ENCODE results near the gene DPP4. TPM values are rescaled to one million over a fixed set of nuclear protein-coding genes. Genes with fewer than 3 reads are reported as not detected.
"Not testable (repeated sequence)": the region's sequence is repeated elsewhere in the genome, so short reads cannot be mapped to it uniquely, and the experiment has no call there.

DPP4 gene
- polyA plus RNA-seq, 1 donor: 145 TPM

DNA sequence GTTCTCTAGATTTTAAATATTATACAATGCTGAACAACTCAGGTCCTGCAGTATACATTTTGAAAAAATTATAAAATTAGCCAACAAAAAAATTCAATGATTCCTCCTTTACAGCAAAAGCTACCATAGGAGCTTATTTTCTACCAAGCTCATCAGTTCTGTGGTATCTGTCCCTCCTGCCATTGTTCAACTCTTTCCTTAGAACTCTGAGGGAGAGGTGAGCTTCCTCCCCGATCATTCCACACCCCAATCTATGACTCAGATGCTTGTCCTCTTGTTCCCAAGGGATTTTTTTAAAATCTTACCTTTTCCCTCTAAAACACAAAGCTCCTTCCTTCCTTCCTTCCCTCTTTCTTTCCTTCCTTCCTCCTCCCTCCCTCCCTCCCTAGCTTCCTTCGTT lies 13.5 kb downstream of the DPP4 start:
- peaks cover 16% of the 10 kb centered on the region for H3K36me3 ChIP-seq (ENCODE audit: control insufficient read depth, insufficient read depth, low read length)
- no peak overlapping the region for H3K4me3 ChIP-seq (ENCODE audit: low read length)
- peaks cover 23% of the 10 kb centered on the region for H3K4me1 ChIP-seq (ENCODE audit: control insufficient read depth, insufficient read depth, low read length)
- no peak for DNase-seq
- H3K9me3 ChIP-seq (ENCODE audit: control insufficient read depth, low read depth, low read length): peaks cover 11% of the 10 kb centered on the region
- 83% methylated on average over 1 of the region's 2 CpGs for WGBS (ENCODE audit: insufficient coverage, low lambda C conversion rate)
- no peaks in the 10 kb centered on the region for H3K27me3 ChIP-seq (ENCODE audit: control insufficient read depth, insufficient read depth, low read length)
- no peak overlapping the region for H3K27ac ChIP-seq (ENCODE audit: low read length)

DNA sequence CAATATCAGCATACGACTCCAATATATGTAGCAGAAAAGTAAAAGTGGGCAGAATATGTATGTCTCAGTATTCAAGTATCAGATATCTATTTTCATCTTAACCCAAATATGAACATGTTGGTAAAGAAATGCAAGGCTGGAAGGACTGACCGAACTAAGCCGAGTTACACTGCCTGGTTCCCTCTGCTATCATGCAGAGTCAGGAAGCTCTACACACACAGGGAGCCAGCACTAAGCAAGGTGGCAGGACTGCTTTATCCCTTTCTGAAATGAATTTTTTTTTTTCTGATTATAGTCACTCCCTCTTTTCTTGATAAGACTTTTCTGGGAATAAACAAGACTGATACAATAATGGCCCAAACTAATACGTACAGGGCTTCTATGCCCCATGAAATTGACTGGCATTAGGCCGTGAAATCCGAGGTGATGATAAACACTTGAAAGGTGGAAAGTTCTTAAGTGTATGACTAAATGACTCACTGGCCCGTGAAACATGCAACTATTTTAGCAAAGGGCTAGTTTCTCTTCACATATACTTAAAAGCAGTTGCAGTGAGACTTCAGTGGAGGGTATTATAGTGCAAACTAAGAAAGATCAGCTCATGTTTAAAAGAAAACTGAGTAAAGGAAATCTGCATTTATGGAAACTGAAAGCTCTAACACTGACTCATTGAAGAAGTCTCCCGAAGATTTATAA lies 14.9 kb downstream of the DPP4 start:
- Histone ChIP-seq H3K9me3 (ENCODE audit: control insufficient read depth, low read depth, low read length) (peaks cover 11% of the 10 kb centered on the region), H3K4me1 (ENCODE audit: control insufficient read depth, insufficient read depth, low read length) (peaks cover 9% of the 10 kb centered on the region), H3K36me3 (ENCODE audit: control insufficient read depth, insufficient read depth, low read length) (peaks cover 18% of the 10 kb centered on the region), H3K27me3 (ENCODE audit: control insufficient read depth, insufficient read depth, low read length) (no peaks in the 10 kb centered on the region), H3K27ac (ENCODE audit: low read length) (no peak overlapping the region), H3K4me3 (ENCODE audit: low read length) (no peak overlapping the region)
- WGBS (ENCODE audit: insufficient coverage, low lambda C conversion rate): no CpG with 5 or more reads among the region's 8 CpGs
- DNase-seq: no peak

DNA sequence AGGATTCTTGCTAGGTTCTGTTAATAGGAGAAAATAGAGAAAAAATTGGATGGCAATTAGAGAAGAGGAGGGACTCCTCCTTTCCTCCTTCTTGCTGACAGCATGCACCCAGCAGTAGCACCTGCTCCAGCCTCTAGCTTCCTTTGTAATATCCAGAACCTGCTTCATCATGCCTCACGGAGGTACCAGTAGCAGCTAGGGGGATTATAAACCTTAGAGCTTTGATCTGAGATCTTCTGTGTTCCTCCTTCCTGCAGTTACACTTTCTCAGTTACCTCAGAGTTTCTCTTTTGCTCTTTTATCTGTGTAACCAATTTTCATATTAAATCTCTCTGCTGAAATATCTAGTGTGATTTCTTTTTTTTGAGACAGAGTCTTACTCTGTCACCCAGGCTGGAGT lies 16.6 kb downstream of the DPP4 start:
- peaks cover 11% of the 10 kb centered on the region for H3K9me3 ChIP-seq (ENCODE audit: control insufficient read depth, low read depth, low read length)
- WGBS (ENCODE audit: insufficient coverage, low lambda C conversion rate): 83% methylated on average over 1 of the region's 1 CpG
- peak overlapping the region; percentile 59 for H3K27ac ChIP-seq (ENCODE audit: low read length)

DNA sequence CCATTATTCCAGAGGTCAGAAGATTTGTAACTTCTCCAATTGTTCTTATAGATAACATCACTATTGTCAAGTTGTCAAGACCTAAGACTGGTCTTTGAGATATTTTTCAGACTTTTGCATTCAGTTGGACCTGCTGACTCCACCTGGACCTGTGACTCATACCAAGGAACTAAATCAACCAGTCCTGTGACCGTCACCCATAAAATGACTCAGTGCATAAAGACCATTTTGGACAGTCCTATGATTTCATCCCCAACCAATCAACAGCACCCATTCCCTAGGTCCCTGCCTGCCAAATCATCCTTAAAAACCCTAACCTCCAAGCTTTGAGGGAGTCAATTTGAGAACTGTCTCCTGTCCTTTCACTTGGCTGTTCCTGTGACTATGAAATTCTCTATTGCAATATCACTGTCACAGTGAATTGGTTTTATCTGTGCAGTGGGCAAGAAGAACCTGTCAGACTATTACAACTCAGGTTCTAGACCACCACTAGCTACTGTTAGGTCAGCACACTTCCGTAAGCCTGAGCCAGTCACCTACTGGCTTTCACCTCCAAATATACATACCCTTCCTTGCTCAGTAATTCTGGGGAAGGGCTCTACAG lies 17.1 kb downstream of the DPP4 start:
- Histone ChIP-seq H3K27ac (ENCODE audit: low read length) (peak overlapping the region; percentile 59), H3K4me3 (ENCODE audit: low read length) (no peak overlapping the region), H3K9me3 (ENCODE audit: control insufficient read depth, low read depth, low read length) (peaks cover 11% of the 10 kb centered on the region), H3K36me3 (ENCODE audit: control insufficient read depth, insufficient read depth, low read length) (peaks cover 19% of the 10 kb centered on the region), H3K27me3 (ENCODE audit: control insufficient read depth, insufficient read depth, low read length) (no peaks in the 10 kb centered on the region), H3K4me1 (ENCODE audit: control insufficient read depth, insufficient read depth, low read length) (no peaks in the 10 kb centered on the region)
- no CpG with 5 or more reads among the region's 2 CpGs for WGBS (ENCODE audit: insufficient coverage, low lambda C conversion rate)
- no peak for DNase-seq

More for the DNA sequence above, 16.6 kb downstream of the DPP4 start:
- DNase-seq: no peak
- Histone ChIP-seq H3K4me3 (ENCODE audit: low read length) (no peak overlapping the region), H3K4me1 (ENCODE audit: control insufficient read depth, insufficient read depth, low read length) (no peaks in the 10 kb centered on the region), H3K36me3 (ENCODE audit: control insufficient read depth, insufficient read depth, low read length) (peaks cover 19% of the 10 kb centered on the region), H3K27me3 (ENCODE audit: control insufficient read depth, insufficient read depth, low read length) (no peaks in the 10 kb centered on the region)

DNA sequence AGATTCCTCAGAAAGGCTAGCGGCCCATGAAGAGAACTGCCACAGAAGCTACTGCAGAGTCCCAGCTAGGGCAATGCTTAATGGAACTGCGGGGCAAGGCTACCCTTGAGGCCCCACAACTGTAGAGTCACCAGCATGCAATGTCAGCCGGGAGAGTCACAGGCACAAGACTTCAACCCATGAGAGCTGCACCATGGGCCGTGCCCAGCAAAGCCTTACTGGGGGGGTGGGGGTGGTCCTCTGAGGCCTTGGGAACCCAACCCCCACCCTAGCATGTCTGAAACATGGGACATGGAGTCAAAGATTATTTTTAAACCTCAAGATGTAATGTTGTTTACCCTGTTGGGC lies 20.2 kb downstream of the DPP4 start:
- Histone ChIP-seq H3K27me3 (ENCODE audit: control insufficient read depth, insufficient read depth, low read length) (no peaks in the 10 kb centered on the region), H3K27ac (ENCODE audit: low read length) (no peak overlapping the region), H3K4me3 (ENCODE audit: low read length) (no peak overlapping the region), H3K9me3 (ENCODE audit: control insufficient read depth, low read depth, low read length) (peaks cover 11% of the 10 kb centered on the region), H3K36me3 (ENCODE audit: control insufficient read depth, insufficient read depth, low read length) (peaks cover 19% of the 10 kb centered on the region), H3K4me1 (ENCODE audit: control insufficient read depth, insufficient read depth, low read length) (peaks cover 5% of the 10 kb centered on the region)
- no peak for DNase-seq
- no CpG with 5 or more reads among the region's 4 CpGs for WGBS (ENCODE audit: insufficient coverage, low lambda C conversion rate)

GRCh38 chr2:162053066-162053807 lies 20.8 kb downstream of the DPP4 start:
- Histone ChIP-seq H3K4me3 (ENCODE audit: low read length) (no peak overlapping the region), H3K27me3 (ENCODE audit: control insufficient read depth, insufficient read depth, low read length) (no peaks in the 10 kb centered on the region), H3K36me3 (ENCODE audit: control insufficient read depth, insufficient read depth, low read length) (peaks cover 18% of the 10 kb centered on the region), H3K4me1 (ENCODE audit: control insufficient read depth, insufficient read depth, low read length) (peaks cover 5% of the 10 kb centered on the region), H3K9me3 (ENCODE audit: control insufficient read depth, low read depth, low read length) (peaks cover 11% of the 10 kb centered on the region), H3K27ac (ENCODE audit: low read length) (no peak overlapping the region)
- no peak for DNase-seq
- WGBS (ENCODE audit: insufficient coverage, low lambda C conversion rate): 100% methylated on average over 2 of the region's 6 CpGs

DNA sequence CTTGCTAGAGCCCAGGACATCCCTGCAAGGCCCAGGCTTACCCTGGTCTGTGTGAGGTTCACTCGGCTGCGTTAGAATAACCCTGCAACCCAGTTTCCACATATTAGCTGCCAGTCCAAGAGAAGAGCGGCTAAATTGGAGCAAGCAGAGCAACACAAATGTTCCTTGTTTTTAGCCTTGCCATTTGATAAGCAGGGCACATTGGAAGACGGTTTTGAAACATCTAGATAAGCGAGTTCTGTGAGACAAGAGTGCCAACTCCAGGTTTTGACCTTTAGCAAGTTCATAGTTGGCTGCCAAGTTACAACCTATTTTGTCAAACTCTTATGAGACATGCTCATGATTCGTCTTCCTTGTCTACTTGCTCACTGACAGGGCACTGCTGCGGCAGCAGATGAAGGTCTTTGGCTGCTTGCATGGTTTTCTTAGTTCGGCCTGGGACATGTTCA lies 23.5 kb downstream of the DPP4 start:
- Histone ChIP-seq H3K27ac (ENCODE audit: low read length) (no peak overlapping the region), H3K36me3 (ENCODE audit: control insufficient read depth, insufficient read depth, low read length) (peaks cover 16% of the 10 kb centered on the region), H3K4me1 (ENCODE audit: control insufficient read depth, insufficient read depth, low read length) (peaks cover 5% of the 10 kb centered on the region), H3K27me3 (ENCODE audit: control insufficient read depth, insufficient read depth, low read length) (no peaks in the 10 kb centered on the region), H3K4me3 (ENCODE audit: low read length) (no peak overlapping the region), H3K9me3 (ENCODE audit: control insufficient read depth, low read depth, low read length) (no peaks in the 10 kb centered on the region)
- 43% methylated on average over 2 of the region's 8 CpGs for WGBS (ENCODE audit: insufficient coverage, low lambda C conversion rate)
- no peak for DNase-seq

DNA sequence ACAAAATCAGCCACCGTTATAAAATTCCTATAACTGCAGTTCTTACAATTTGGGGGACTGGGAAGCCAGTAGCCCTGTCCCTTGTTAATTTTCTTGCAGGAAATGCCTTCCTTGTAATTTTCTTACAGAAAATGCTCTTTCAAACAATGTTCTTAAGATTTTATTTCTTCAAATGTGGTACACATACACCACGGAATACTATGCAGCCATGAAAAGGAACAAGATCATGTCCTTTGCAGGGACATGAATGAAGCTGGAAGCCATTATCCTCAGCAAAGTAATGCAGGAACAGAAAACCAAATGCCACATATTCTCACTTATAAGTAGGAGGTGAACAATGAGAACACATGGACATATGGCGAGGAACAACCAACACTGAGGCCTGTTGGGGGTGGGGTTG lies 24.9 kb downstream of the DPP4 start:
- not testable (repeated sequence) for H3K9me3 ChIP-seq (ENCODE audit: control insufficient read depth, low read depth, low read length); H3K4me3 ChIP-seq (ENCODE audit: low read length); H3K27ac ChIP-seq (ENCODE audit: low read length); H3K4me1 ChIP-seq (ENCODE audit: control insufficient read depth, insufficient read depth, low read length); H3K27me3 ChIP-seq (ENCODE audit: control insufficient read depth, insufficient read depth, low read length); DNase-seq
- peaks cover 24% of the 10 kb centered on the region for H3K36me3 ChIP-seq (ENCODE audit: control insufficient read depth, insufficient read depth, low read length)
- 100% methylated on average over 1 of the region's 3 CpGs for WGBS (ENCODE audit: insufficient coverage, low lambda C conversion rate)

DNA sequence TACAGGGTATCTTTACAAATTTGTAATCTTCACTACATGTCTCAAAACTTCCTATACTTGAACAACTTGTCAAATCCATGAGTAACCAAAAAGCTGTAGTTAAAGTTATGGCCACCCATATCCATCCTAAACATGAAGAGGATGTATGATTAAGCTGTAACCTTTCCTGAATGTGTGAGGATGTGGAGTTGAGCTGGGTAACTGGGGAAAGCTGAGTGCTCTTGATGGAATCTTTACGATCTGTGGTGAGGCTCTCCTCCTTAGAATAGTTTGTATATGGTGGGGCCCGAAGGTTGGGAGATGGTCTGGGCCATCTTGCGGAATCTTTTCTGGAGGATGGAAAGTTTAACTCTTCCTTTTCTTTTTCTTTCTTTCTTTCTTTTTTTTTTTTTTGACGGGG lies 29.4 kb downstream of the DPP4 start:
- Histone ChIP-seq H3K27me3 (ENCODE audit: control insufficient read depth, insufficient read depth, low read length) (no peaks in the 10 kb centered on the region), H3K27ac (ENCODE audit: low read length) (no peak overlapping the region), H3K4me3 (ENCODE audit: low read length) (no peak overlapping the region), H3K4me1 (ENCODE audit: control insufficient read depth, insufficient read depth, low read length) (no peaks in the 10 kb centered on the region), H3K9me3 (ENCODE audit: control insufficient read depth, low read depth, low read length) (no peaks in the 10 kb centered on the region), H3K36me3 (ENCODE audit: control insufficient read depth, insufficient read depth, low read length) (peaks cover 47% of the 10 kb centered on the region)
- no peak for DNase-seq
- WGBS (ENCODE audit: insufficient coverage, low lambda C conversion rate): 90% methylated on average over 2 of the region's 4 CpGs

DNA sequence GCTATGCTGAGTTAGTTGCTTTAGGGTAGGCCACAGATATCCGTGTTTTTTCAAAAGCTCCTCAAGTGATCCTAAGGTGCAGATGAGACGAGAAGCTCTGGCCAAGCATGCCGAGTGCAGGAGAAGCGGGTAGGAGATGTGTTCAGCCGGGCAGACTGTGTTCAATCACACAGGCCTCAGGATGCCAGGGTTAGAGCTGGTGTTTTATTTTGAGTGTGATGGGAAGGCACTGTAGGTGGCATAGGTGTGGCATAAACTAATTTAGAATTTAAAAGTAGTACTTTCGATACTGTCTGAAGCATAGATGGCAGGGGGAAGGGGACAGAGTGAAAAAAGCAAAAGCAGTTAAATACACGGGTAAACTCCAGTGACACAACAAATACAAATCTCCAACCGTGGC lies 30.9 kb downstream of the DPP4 start:
- H3K36me3 ChIP-seq (ENCODE audit: control insufficient read depth, insufficient read depth, low read length): peaks cover 49% of the 10 kb centered on the region
- H3K27ac ChIP-seq (ENCODE audit: low read length): no peak overlapping the region
- no peaks in the 10 kb centered on the region for H3K9me3 ChIP-seq (ENCODE audit: control insufficient read depth, low read depth, low read length)
- H3K27me3 ChIP-seq (ENCODE audit: control insufficient read depth, insufficient read depth, low read length): no peaks in the 10 kb centered on the region
- H3K4me3 ChIP-seq (ENCODE audit: low read length): no peak overlapping the region
- DNase-seq: no peak
- no CpG with 5 or more reads among the region's 8 CpGs for WGBS (ENCODE audit: insufficient coverage, low lambda C conversion rate)
- H3K4me1 ChIP-seq (ENCODE audit: control insufficient read depth, insufficient read depth, low read length): no peaks in the 10 kb centered on the region

Measured in large intestine (tissue), 3 donors.